PC-3 (cell line): ENCODE results near the gene FAM162A.

Experiments used
- EZH2 ChIP-seq: fragments of 300-600 bp; sonication (generic); IDR thresholded peaks from one replicate; pipeline ENCODE4 v1.6.1; 2017; ENCODE audit warnings: antibody characterized with exemption, mild to moderate bottlenecking, low read length; ENCODE audit not compliant: unreplicated experiment
- TF ChIP-seq, protein P1 (sequence below): fragments of 300-600 bp; sonication (generic); conservative IDR thresholded peaks from 2 replicates; pipeline ENCODE4 v1.5.1; 2017; ENCODE audit warnings: antibody characterized with exemption, low read depth, mild to moderate bottlenecking, low read length

DNA sequence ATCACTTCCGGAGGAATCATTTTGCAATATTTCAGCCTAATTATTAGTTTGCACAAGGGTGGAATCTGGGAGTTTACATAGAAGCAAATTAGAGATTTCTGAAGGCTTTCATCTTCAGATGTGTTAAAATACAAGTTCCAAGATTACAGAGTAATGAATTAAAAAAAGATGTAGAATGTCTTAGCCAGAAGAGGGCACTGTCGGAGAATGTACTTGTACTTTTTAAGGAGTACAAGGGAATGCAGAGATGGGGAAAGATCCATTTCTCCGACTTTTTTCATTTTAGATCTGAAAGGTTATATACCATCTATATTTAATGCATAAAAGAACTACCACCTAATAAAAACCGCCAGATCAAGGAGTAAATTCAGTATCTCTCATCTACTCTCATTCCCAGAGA, 75.0 kb downstream of the FAM162A start:
- TF ChIP-seq, protein P1, sequence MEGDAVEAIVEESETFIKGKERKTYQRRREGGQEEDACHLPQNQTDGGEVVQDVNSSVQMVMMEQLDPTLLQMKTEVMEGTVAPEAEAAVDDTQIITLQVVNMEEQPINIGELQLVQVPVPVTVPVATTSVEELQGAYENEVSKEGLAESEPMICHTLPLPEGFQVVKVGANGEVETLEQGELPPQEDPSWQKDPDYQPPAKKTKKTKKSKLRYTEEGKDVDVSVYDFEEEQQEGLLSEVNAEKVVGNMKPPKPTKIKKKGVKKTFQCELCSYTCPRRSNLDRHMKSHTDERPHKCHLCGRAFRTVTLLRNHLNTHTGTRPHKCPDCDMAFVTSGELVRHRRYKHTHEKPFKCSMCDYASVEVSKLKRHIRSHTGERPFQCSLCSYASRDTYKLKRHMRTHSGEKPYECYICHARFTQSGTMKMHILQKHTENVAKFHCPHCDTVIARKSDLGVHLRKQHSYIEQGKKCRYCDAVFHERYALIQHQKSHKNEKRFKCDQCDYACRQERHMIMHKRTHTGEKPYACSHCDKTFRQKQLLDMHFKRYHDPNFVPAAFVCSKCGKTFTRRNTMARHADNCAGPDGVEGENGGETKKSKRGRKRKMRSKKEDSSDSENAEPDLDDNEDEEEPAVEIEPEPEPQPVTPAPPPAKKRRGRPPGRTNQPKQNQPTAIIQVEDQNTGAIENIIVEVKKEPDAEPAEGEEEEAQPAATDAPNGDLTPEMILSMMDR: peak; percentile 83
- no peak for TF ChIP-seq EZH2
